ENCODE results near the gene DGCR8.
A peak's percentile ranks its signal among the peaks of the same experiment; 100 is the strongest.

Gene DGCR8

GRCh38 chr22:20079745-20080444 is at the start of gene DGCR8:
DGCR8 (plus strand) TSS chr22:20080241; CDS start chr22:20085964, 5,723 bp downstream.
- DNase-seq (ENCODE audit: low spot score), result peak; percentile 57

GRCh38 chr22:20031732-20032406 is 48.2 kb upstream of the DGCR8 start:
- DNase-seq (ENCODE audit: low spot score), result peak; percentile 30

GRCh38 chr22:20032407-20032991 is 47.5 kb upstream of the DGCR8 start:
- DNase-seq (ENCODE audit: low spot score), result no peak

- no peak for DNase-seq (ENCODE audit: low spot score)
Observed at GRCh38 chr22:20033045-20033706, 46.9 kb upstream of the DGCR8 start.

GRCh38 chr22:20034143-20034542 is 45.9 kb upstream of the DGCR8 start:
- no peak for DNase-seq (ENCODE audit: low spot score)

- DNase-seq (ENCODE audit: low spot score), result no peak
Observed at GRCh38 chr22:20035375-20036083, 44.5 kb upstream of the DGCR8 start.

GRCh38 chr22:20036084-20036482 is 44.0 kb upstream of the DGCR8 start:
- DNase-seq (ENCODE audit: low spot score), result no peak

GRCh38 chr22:20036535-20037392 is 43.3 kb upstream of the DGCR8 start:
- DNase-seq (ENCODE audit: low spot score), result no peak

- no peak for DNase-seq (ENCODE audit: low spot score)
Observed at GRCh38 chr22:20037419-20037818, 42.6 kb upstream of the DGCR8 start.

GRCh38 chr22:20038574-20038973 is 41.5 kb upstream of the DGCR8 start:
- no peak for DNase-seq (ENCODE audit: low spot score)

- DNase-seq (ENCODE audit: low spot score), result no peak
Observed at GRCh38 chr22:20039683-20040325, 40.2 kb upstream of the DGCR8 start.

- no peak for DNase-seq (ENCODE audit: low spot score)
Observed at GRCh38 chr22:20040327-20041200, 39.5 kb upstream of the DGCR8 start.

- DNase-seq (ENCODE audit: low spot score), result no peak
Observed at GRCh38 chr22:20043057-20043996, 36.7 kb upstream of the DGCR8 start.

GRCh38 chr22:20043997-20044342 is 36.1 kb upstream of the DGCR8 start:
- DNase-seq (ENCODE audit: low spot score), result no peak

GRCh38 chr22:20044495-20045151 is 35.4 kb upstream of the DGCR8 start:
- DNase-seq (ENCODE audit: low spot score), result no peak

GRCh38 chr22:20046730-20047129 is 33.3 kb upstream of the DGCR8 start:
- DNase-seq (ENCODE audit: low spot score), result no peak

GRCh38 chr22:20051927-20052308 is 28.1 kb upstream of the DGCR8 start:
- no peak for DNase-seq (ENCODE audit: low spot score)
